ENCODE data around the gene ATP6V0A1.

GRCh38 chr17:42421136-42421506 lies 37.6 kb upstream of the ATP6V0A1 start:
- TF ChIP-seq GATA3 (IDR thresholded peaks at IDR 0.05; ENCODE audit: low read depth, low read length) (no peak), GATA2 (IDR thresholded peaks at IDR 0.05; ENCODE audit: low read depth, low read length) (no peak)

Measured in SH-SY5Y (cell line).